IMR-90 (cell line): ENCODE data around the gene C14orf180. TPM values are rescaled to one million over a fixed set of nuclear protein-coding genes. Genes with fewer than 3 reads are reported as not detected.

Experiments used
- ATAC-seq: fragments of 200-7000 bp; cut with Tn5 transposase; 2 replicates; pipeline ENCODE4 v1.9.1; 2020; ENCODE audit warnings: low read depth, mild to moderate bottlenecking, moderate library complexity
- BruUV-seq: library from RNA; stranded (reverse); fragments of 400-500 nt; replicated peaks from 2 replicates; lab custom pipeline; 2021; lab: Mats Ljungman, UMichigan
- CTCF ChIA-PET: fragments of 300-600 bp; formaldehyde crosslinking; extraction: SDS; loops from one replicate; lab custom pipeline; 2021; ENCODE audit warnings: antibody characterized with exemption; lab: Yijun Ruan, JAX
- POLR2A ChIA-PET: fragments of 300-600 bp; sonication (Branson Sonifier 250); formaldehyde crosslinking; loops from one replicate; lab custom pipeline; 2022; ENCODE audit warnings: antibody characterized with exemption; ENCODE audit not compliant: unreplicated experiment; lab: Charles Lee
- DNase-seq: peaks from one replicate; pipeline ENCODE4 v3.0.0; 2013
- H2AFZ ChIP-seq: replicated peaks from 2 replicates; pipeline ENCODE3; 2013; ENCODE audit warnings: low read length, mild to moderate bottlenecking; ENCODE audit not compliant: poor library complexity
- H2AK5ac ChIP-seq: 2 replicates; pipeline ENCODE4 v1.6.1; 2013; ENCODE audit warnings: low read depth, low read length, inconsistent platforms
- H2AK9ac ChIP-seq: replicated peaks from 2 replicates; pipeline ENCODE3; 2013; ENCODE audit warnings: mild to moderate bottlenecking, low read depth, low read length, moderate library complexity; ENCODE audit not compliant: poor library complexity
- H2BK120ac ChIP-seq: 2 replicates; pipeline ENCODE4 v1.6.1; 2013; ENCODE audit warnings: low read depth, low read length, inconsistent platforms
- H2BK15ac ChIP-seq: 3 replicates; pipeline ENCODE4 v1.6.1; 2013; ENCODE audit warnings: low read depth, low read length, inconsistent platforms
- H2BK20ac ChIP-seq: 2 replicates; pipeline ENCODE4 v1.6.1; 2013; ENCODE audit warnings: low read depth, mild to moderate bottlenecking, inconsistent platforms, low read length, moderate library complexity
- H2BK5ac ChIP-seq: 2 replicates; pipeline ENCODE4 v1.6.1; 2013; ENCODE audit warnings: mild to moderate bottlenecking, low read depth, low read length, inconsistent platforms; ENCODE audit not compliant: poor library complexity, severe bottlenecking
- H3K14ac ChIP-seq: replicated peaks from 2 replicates; pipeline ENCODE4 v1.6.1; 2013; ENCODE audit warnings: low read depth, low read length, inconsistent platforms
- H3K18ac ChIP-seq: 2 replicates; pipeline ENCODE4 v1.6.1; 2013; ENCODE audit warnings: low read depth, low read length, control low read depth
- H3K23ac ChIP-seq: 2 replicates; pipeline ENCODE4 v1.6.1; 2013; ENCODE audit warnings: low read depth, low read length, inconsistent platforms
- H3K27ac ChIP-seq: 2 replicates; pipeline ENCODE4 v1.5.1; 2013; ENCODE audit warnings: mild to moderate bottlenecking, control low read depth, low read length; ENCODE audit not compliant: insufficient read depth
- H3K27me3 ChIP-seq: 2 replicates; pipeline ENCODE4 v1.6.1; 2013; ENCODE audit warnings: low read length; ENCODE audit not compliant: control insufficient read depth, insufficient read depth
- H3K36me3 ChIP-seq: 2 replicates; pipeline ENCODE4 v1.6.1; 2013; ENCODE audit warnings: low read length, mixed read lengths; ENCODE audit not compliant: control insufficient read depth, insufficient read depth
- H3K4ac ChIP-seq: 2 replicates; pipeline ENCODE4 v1.6.1; 2013; ENCODE audit warnings: low read depth, low read length, inconsistent platforms
- H3K4me1 ChIP-seq: 2 replicates; pipeline ENCODE4 v1.6.1; 2013; ENCODE audit warnings: low read length, mixed read lengths; ENCODE audit not compliant: control insufficient read depth, insufficient read depth
- H3K4me2 ChIP-seq: 2 replicates; pipeline ENCODE4 v1.6.1; 2013; ENCODE audit warnings: low read depth, mild to moderate bottlenecking, control low read depth, low read length, moderate library complexity
- H3K4me3 ChIP-seq: 2 replicates; pipeline ENCODE4 v1.5.1; 2013; ENCODE audit warnings: low read depth, mild to moderate bottlenecking, control low read depth, low read length, moderate library complexity; ENCODE audit not compliant: insufficient read depth
- H3K56ac ChIP-seq: 2 replicates; pipeline ENCODE4 v1.6.1; 2013; ENCODE audit warnings: low read length, inconsistent platforms; ENCODE audit not compliant: insufficient read depth; ENCODE audit errors: extremely low read depth
- H3K79me1 ChIP-seq, 2 experiments: 2 replicates each; pipeline ENCODE4 v1.6.1; 2013; ENCODE audit warnings: low read length in 2 of 2, inconsistent platforms in 1 of 2, low read depth in 1 of 2
- H3K9ac ChIP-seq: 2 replicates; pipeline ENCODE4 v1.6.1; 2013; ENCODE audit warnings: low read depth, low read length, control low read depth
- H3K9me1 ChIP-seq: 2 replicates; pipeline ENCODE4 v1.6.1; 2013; ENCODE audit warnings: low read length, inconsistent platforms; ENCODE audit not compliant: insufficient read depth
- H3K9me3 ChIP-seq: 2 replicates; pipeline ENCODE4 v1.6.1; 2013; ENCODE audit warnings: low read length; ENCODE audit not compliant: control insufficient read depth, insufficient read depth
- H4K20me1 ChIP-seq: 2 replicates; pipeline ENCODE4 v1.6.1; 2013; ENCODE audit warnings: low read length, inconsistent platforms; ENCODE audit not compliant: insufficient read depth
- H4K5ac ChIP-seq: 2 replicates; pipeline ENCODE4 v1.6.1; 2013; ENCODE audit warnings: mild to moderate bottlenecking, low read depth, low read length, control low read depth
- H4K8ac ChIP-seq, 2 experiments: 2 replicates each; pipeline ENCODE4 v1.6.1; 2013; ENCODE audit warnings: low read depth in 2 of 2, low read length in 2 of 2, control low read depth in 1 of 2, inconsistent platforms in 1 of 2
- H4K91ac ChIP-seq: 2 replicates; pipeline ENCODE4 v1.6.1; 2013; ENCODE audit warnings: low read depth, low read length, inconsistent platforms; ENCODE audit not compliant: insufficient read depth
- BHLHE40 ChIP-seq: fragments of 150-350 bp; IDR thresholded peaks from 2 replicates; pipeline ENCODE4 v1.6.1; 2016; ENCODE audit warnings: mild to moderate bottlenecking, low read depth, low read length
- CEBPB ChIP-seq: IDR thresholded peaks from 2 replicates; pipeline ENCODE4 v1.6.1; 2012; ENCODE audit warnings: low read depth, low read length, improper control_type of control experiment
- FOS ChIP-seq: fragments of 150-350 bp; IDR thresholded peaks from 2 replicates; pipeline ENCODE4 v1.6.1; 2016; ENCODE audit warnings: low read depth, low read length
- MAFK ChIP-seq: IDR thresholded peaks from 2 replicates; pipeline ENCODE4 v1.6.1; 2012; ENCODE audit warnings: low read depth, low read length, improper control_type of control experiment
- MXI1 ChIP-seq: IDR thresholded peaks from 2 replicates; pipeline ENCODE4 v1.6.1; 2012; ENCODE audit warnings: low read depth, mild to moderate bottlenecking, low read length, moderate library complexity, borderline replicate concordance
- RCOR1 ChIP-seq: IDR thresholded peaks from 2 replicates; pipeline ENCODE4 v1.6.1; 2012; ENCODE audit warnings: mild to moderate bottlenecking, low read length, improper control_type of control experiment; ENCODE audit not compliant: insufficient replicate concordance
- SMC3 ChIP-seq: fragments of 150-350 bp; IDR thresholded peaks from 2 replicates; pipeline ENCODE4 v1.6.1; 2016; ENCODE audit warnings: low read depth, mild to moderate bottlenecking, antibody characterized with exemption, low read length, moderate library complexity
- WGBS, 2 experiments: methylation state at CpG; one replicate each; pipeline versions ENCODE4 v1.1.5 to v1.1.7; 2013; ENCODE audit warnings: missing lambda C conversion rate in 2 of 2; ENCODE audit not compliant: insufficient read length in 1 of 2; ENCODE audit errors: extremely low coverage in 2 of 2; 5-methylcytosine and 5-hydroxymethylcytosine counted together
- dilution Hi-C: fragments of 300-500 bp; cut with HindIII; formaldehyde crosslinking; loops from one replicate; pipeline ENCODE4 v1.14.3; 2018; ENCODE audit warnings: low sequenced_read_pairs; ENCODE audit not compliant: unreplicated experiment
- in situ Hi-C: fragments of 300-500 bp; cut with MboI; formaldehyde crosslinking; loops from 3 replicates; pipeline ENCODE4 v1.14.3; 2019; ENCODE audit warnings: low sequenced_read_pairs, inconsistent platforms, mixed read lengths
- intact Hi-C: fragments of 100-400 bp; cut with micrococcal nuclease; formaldehyde crosslinking; loops from 2 replicates; pipeline ENCODE4 v1.10.0; 2022
- polyA plus RNA-seq, 3 experiments: library from polyadenylated mRNA; depleted of rRNA; stranded (reverse); fragments of >200 nt; gene quantifications; 2 replicates each; pipeline ENCODE4 v1.2.3, GENCODE V29; 2012; ENCODE audit warnings: low replicate concordance in 1 of 3
- total RNA-seq: library from RNA; depleted of rRNA; stranded (reverse); fragments of >200 nt; gene quantifications from 2 replicates; pipeline ENCODE4 v1.2.3, GENCODE V29; 2012

Gene C14orf180
- total and polyA plus RNA-seq, 2 of the 4 experiments (the other 2 are of a cell fraction): not detected

GRCh38 chr14:104561632-104562495 lies 17.7 kb upstream of the C14orf180 start (continued):
- no peak for TF ChIP-seq RCOR1

- POLR2A ChIA-PET: no interaction called here
Observed at GRCh38 chr14:104562606-104563005, 17.0 kb upstream of the C14orf180 start.

More at GRCh38 chr14:104562606-104563005, 17.0 kb upstream of the C14orf180 start:
- no peak overlapping the region for H2BK15ac ChIP-seq
- no peaks in the 10 kb centered on the region for H3K36me3 ChIP-seq
- WGBS, 2 experiments: 50% methylated on average over 1 of the region's 5 CpGs; no CpG with 5 or more reads in 1 of the 2 experiments
- no TSS peak for BruUV-seq
- dilution Hi-C loops (no loop called here), intact Hi-C loops (no loop called here), in situ Hi-C loops (loop anchor here (25.0 kb wide), 1 partner anchor 475 kb away; the partner anchor contains the start of gene ASPG)
- CTCF ChIA-PET: no interaction called here
- H3K27me3 ChIP-seq: peaks cover 2% of the 10 kb centered on the region; the same call in 1 of the 2 replicates
- no peak overlapping the region for H3K23ac ChIP-seq
- H3K4me3 ChIP-seq: no peak overlapping the region
- no peak for DNase-seq
- H3K18ac ChIP-seq: no peak overlapping the region
- H3K9me1 ChIP-seq: no peaks in the 10 kb centered on the region
- no peak overlapping the region for H2AK5ac ChIP-seq
- H2AK9ac ChIP-seq: no peak overlapping the region
- H2BK120ac ChIP-seq: no peak overlapping the region
- no peaks in the 10 kb centered on the region for H4K20me1 ChIP-seq
- H3K79me1 ChIP-seq: no peaks in the 10 kb centered on the region
- H2AFZ ChIP-seq: no peak overlapping the region
- H3K14ac ChIP-seq: no peak overlapping the region
- no peak overlapping the region for H3K27ac ChIP-seq
- H4K5ac ChIP-seq: no peak overlapping the region
- H3K9ac ChIP-seq: no peak overlapping the region
- no peak overlapping the region for H2BK20ac ChIP-seq
- ATAC-seq: no peak
- H3K56ac ChIP-seq: no peak overlapping the region
- H3K4me2 ChIP-seq: no peak overlapping the region
- no peak overlapping the region for H4K91ac ChIP-seq
- no peaks in the 10 kb centered on the region for H3K4me1 ChIP-seq
- no peak overlapping the region for H2BK5ac ChIP-seq
- H4K8ac ChIP-seq: no peak overlapping the region
- no peaks in the 10 kb centered on the region for H3K9me3 ChIP-seq
- H3K4ac ChIP-seq: no peak overlapping the region
- TF ChIP-seq FOS: no peak
- no peak for TF ChIP-seq RCOR1
- no peak for TF ChIP-seq BHLHE40
- no peak for TF ChIP-seq MAFK
- TF ChIP-seq MXI1: no peak
- no peak for TF ChIP-seq SMC3
- TF ChIP-seq CEBPB: no peak
